Trophoblast cell (in vitro differentiated cells and primary cell): ENCODE measurements around the gene ZNF460.

Experiments used
- DNase-seq, 2 donors: peaks; one replicate each; pipeline ENCODE4 v3.0.0-alpha.2; 2016
- H2AFZ ChIP-seq: 2 replicates; pipeline ENCODE4 v1.6.1; 2013; ENCODE audit warnings: low read length, moderate library complexity, mild to moderate bottlenecking; ENCODE audit not compliant: insufficient read depth, poor library complexity
- H2AK5ac ChIP-seq: 2 replicates; pipeline ENCODE4 v1.6.1; 2013; ENCODE audit warnings: mild to moderate bottlenecking, low read length
- H2BK120ac ChIP-seq: 2 replicates; pipeline ENCODE4 v1.6.1; 2013; ENCODE audit warnings: low read length, mild to moderate bottlenecking, moderate library complexity; ENCODE audit not compliant: insufficient read depth, poor library complexity
- H2BK12ac ChIP-seq: 2 replicates; pipeline ENCODE4 v1.6.1; 2013; ENCODE audit warnings: mild to moderate bottlenecking, low read length, moderate library complexity
- H2BK5ac ChIP-seq: 2 replicates; pipeline ENCODE4 v1.6.1; 2013; ENCODE audit warnings: low read length, low read depth, moderate library complexity, mild to moderate bottlenecking; ENCODE audit not compliant: poor library complexity
- H3K14ac ChIP-seq: 2 replicates; pipeline ENCODE4 v1.6.1; 2013; ENCODE audit warnings: mild to moderate bottlenecking, low read length
- H3K18ac ChIP-seq: 2 replicates; pipeline ENCODE4 v1.6.1; 2013; ENCODE audit warnings: mild to moderate bottlenecking, low read length
- H3K23ac ChIP-seq: 2 replicates; pipeline ENCODE4 v1.6.1; 2013; ENCODE audit warnings: low read length
- H3K27ac ChIP-seq: 2 replicates; pipeline ENCODE4 v1.5.1; 2013; ENCODE audit warnings: low read depth, mild to moderate bottlenecking, inconsistent platforms, low read length, moderate library complexity
- H3K27me3 ChIP-seq: 2 replicates; pipeline ENCODE4 v1.6.1; 2013; ENCODE audit warnings: inconsistent platforms, mild to moderate bottlenecking, low read length, moderate library complexity; ENCODE audit not compliant: insufficient read depth
- H3K36me3 ChIP-seq, 2 experiments: 1 replicate in 1 of 2; 2 replicates in 1 of 2; pipeline ENCODE4 v1.6.1; 2013; ENCODE audit warnings: low read length in 2 of 2, mild to moderate bottlenecking in 2 of 2, moderate library complexity in 1 of 2; ENCODE audit not compliant: insufficient read depth in 2 of 2, control insufficient read depth in 1 of 2
- H3K4ac ChIP-seq: 2 replicates; pipeline ENCODE4 v1.6.1; 2013; ENCODE audit warnings: low read depth, mild to moderate bottlenecking, low read length, moderate library complexity
- H3K4me1 ChIP-seq, 2 experiments: 1 replicate in 1 of 2; 2 replicates in 1 of 2; pipeline ENCODE4 v1.6.1; 2013; ENCODE audit warnings: low read length in 2 of 2, mild to moderate bottlenecking in 2 of 2, moderate library complexity in 1 of 2; ENCODE audit not compliant: insufficient read depth in 2 of 2, control insufficient read depth in 1 of 2
- H3K4me2 ChIP-seq: 2 replicates; pipeline ENCODE4 v1.6.1; 2013; ENCODE audit warnings: inconsistent platforms, mild to moderate bottlenecking, low read length, moderate library complexity
- H3K4me3 ChIP-seq: 2 replicates; pipeline ENCODE4 v1.5.1; 2013; ENCODE audit warnings: mild to moderate bottlenecking, low read depth, low read length, inconsistent platforms
- H3K79me1 ChIP-seq: one replicate; pipeline ENCODE4 v1.6.1; 2013; ENCODE audit warnings: low read length
- H3K79me2 ChIP-seq: 2 replicates; pipeline ENCODE4 v1.6.1; 2013; ENCODE audit warnings: low read length, mild to moderate bottlenecking; ENCODE audit not compliant: control insufficient read depth, insufficient read depth, poor library complexity
- H3K9ac ChIP-seq: 2 replicates; pipeline ENCODE4 v1.6.1; 2013; ENCODE audit warnings: mild to moderate bottlenecking, low read length
- H3K9me3 ChIP-seq: 2 replicates; pipeline ENCODE4 v1.6.1; 2013; ENCODE audit warnings: low read depth, mild to moderate bottlenecking, control low read depth, inconsistent platforms, low read length; ENCODE audit not compliant: insufficient read depth
- H4K12ac ChIP-seq: 2 replicates; pipeline ENCODE4 v1.6.1; 2013; ENCODE audit warnings: low read depth, mild to moderate bottlenecking, low read length, moderate library complexity
- H4K8ac ChIP-seq: 2 replicates; pipeline ENCODE4 v1.6.1; 2013; ENCODE audit warnings: low read depth, mild to moderate bottlenecking, low read length, moderate library complexity
- H4K91ac ChIP-seq: one replicate; pipeline ENCODE4 v1.6.1; 2013; ENCODE audit warnings: low read depth, mild to moderate bottlenecking, low read length, moderate library complexity
- WGBS: extraction: QIAGEN DNeasy Blood & Tissue Kit; methylation state at CpG from one replicate; pipeline ENCODE4 v1.1.7; 2013; ENCODE audit warnings: missing lambda C conversion rate; ENCODE audit not compliant: insufficient read length, insufficient coverage; ENCODE audit errors: extremely low coverage; 5-methylcytosine and 5-hydroxymethylcytosine counted together

The ZNF460 gene

GRCh38 chr19:57269515-57270250, 10.6 kb upstream of the ZNF460 start:
- no peak overlapping the region for H3K4ac ChIP-seq
- no peaks in the 10 kb centered on the region for H3K79me2 ChIP-seq
- H3K4me1 ChIP-seq, result peaks cover 3 to 6% of the 10 kb centered on the region in 2 experiments
- H2AK5ac ChIP-seq, result no peak overlapping the region
- no peak overlapping the region for H3K23ac ChIP-seq
- H3K14ac ChIP-seq, result no peak overlapping the region
- H3K27me3 ChIP-seq, result no peaks in the 10 kb centered on the region
- H3K18ac ChIP-seq, result no peak overlapping the region
- WGBS, result no CpG with 5 or more reads among the region's 4 CpGs
- H2BK120ac ChIP-seq, result no peak overlapping the region
- no peak overlapping the region for H4K8ac ChIP-seq
- H3K79me1 ChIP-seq, result no peaks in the 10 kb centered on the region
- peak overlapping the region; percentile 40 for H4K91ac ChIP-seq
- H2AFZ ChIP-seq, result no peak overlapping the region
- no peaks in the 10 kb centered on the region for H3K36me3 ChIP-seq
- H3K4me2 ChIP-seq, result no peak overlapping the region
- no peak overlapping the region for H4K12ac ChIP-seq
- DNase-seq, result peak in 1 of 2 donors; percentile 14
- no peaks in the 10 kb centered on the region for H3K9me3 ChIP-seq
- peak overlapping the region; percentile 39 for H3K27ac ChIP-seq
- no peak overlapping the region for H2BK5ac ChIP-seq
- peak overlapping the region; percentile 56 for H2BK12ac ChIP-seq
- H3K4me3 ChIP-seq, result no peak overlapping the region
- no peak overlapping the region for H3K9ac ChIP-seq

GRCh38 chr19:57271280-57271679, 9.0 kb upstream of the ZNF460 start:
- Histone ChIP-seq H3K23ac (no peak overlapping the region), H3K4me3 (no peak overlapping the region), H4K8ac (no peak overlapping the region), H2BK5ac (no peak overlapping the region), H4K12ac (no peak overlapping the region), H3K27me3 (no peaks in the 10 kb centered on the region), H2BK12ac (no peak overlapping the region), H3K9me3 (no peaks in the 10 kb centered on the region), H2AK5ac (peak overlapping the region; percentile 69), H3K36me3 (no peaks in the 10 kb centered on the region), H3K18ac (no peak overlapping the region), H3K4me1 (peaks cover 3 to 6% of the 10 kb centered on the region in 2 experiments), H4K91ac (no peak overlapping the region), H3K4me2 (no peak overlapping the region), H2BK120ac (no peak overlapping the region), H3K4ac (no peak overlapping the region), H3K14ac (no peak overlapping the region), H3K27ac (no peak overlapping the region), H3K9ac (no peak overlapping the region), H3K79me1 (peaks cover 2% of the 10 kb centered on the region), H2AFZ (no peak overlapping the region), H3K79me2 (no peaks in the 10 kb centered on the region)
- no peak for DNase-seq
- WGBS, result no CpG with 5 or more reads among the region's 8 CpGs

GRCh38 chr19:57273014-57273413, 7.3 kb upstream of the ZNF460 start:
- Histone ChIP-seq H3K4me2 (no peak overlapping the region), H2BK5ac (no peak overlapping the region), H3K9ac (no peak overlapping the region), H4K91ac (peak overlapping the region; percentile 48), H3K27ac (no peak overlapping the region), H3K79me1 (peaks cover 3% of the 10 kb centered on the region), H4K12ac (no peak overlapping the region), H2AFZ (no peak overlapping the region), H3K14ac (peak overlapping the region; percentile 44), H3K79me2 (no peaks in the 10 kb centered on the region), H3K4me3 (no peak overlapping the region), H3K4ac (no peak overlapping the region), H2BK120ac (no peak overlapping the region), H3K27me3 (no peaks in the 10 kb centered on the region), H2BK12ac (peak overlapping the region; percentile 88), H2AK5ac (no peak overlapping the region), H3K9me3 (no peaks in the 10 kb centered on the region), H3K18ac (no peak overlapping the region), H3K23ac (no peak overlapping the region), H3K4me1 (peaks cover 3% of the 10 kb centered on the region in 2 experiments), H3K36me3 (no peaks in the 10 kb centered on the region), H4K8ac (no peak overlapping the region)
- no peak for DNase-seq
- no CpG with 5 or more reads among the region's 1 CpG for WGBS

- H3K27me3 ChIP-seq, result no peaks in the 10 kb centered on the region
- no peak overlapping the region for H3K4me2 ChIP-seq
- no peak overlapping the region for H3K9ac ChIP-seq
- peaks cover 16% of the 10 kb centered on the region for H3K79me1 ChIP-seq
- H3K18ac ChIP-seq, result no peak overlapping the region
- no peak overlapping the region for H3K4ac ChIP-seq
- H3K4me1 ChIP-seq, result peaks cover 3% of the 10 kb centered on the region in 2 experiments
- no peak overlapping the region for H3K4me3 ChIP-seq
- H3K79me2 ChIP-seq, result peaks cover 11% of the 10 kb centered on the region
- no peak overlapping the region for H2BK12ac ChIP-seq
- no peak overlapping the region for H4K91ac ChIP-seq
- no peak overlapping the region for H3K14ac ChIP-seq
- no peak overlapping the region for H2AK5ac ChIP-seq
- WGBS, result no CpG with 5 or more reads among the region's 1 CpG
- H2AFZ ChIP-seq, result no peak overlapping the region
- H2BK5ac ChIP-seq, result no peak overlapping the region
- no peak overlapping the region for H3K27ac ChIP-seq
- no peak for DNase-seq
- H3K23ac ChIP-seq, result no peak overlapping the region
- H3K36me3 ChIP-seq, result no peaks in the 10 kb centered on the region
- H2BK120ac ChIP-seq, result no peak overlapping the region
- no peak overlapping the region for H4K12ac ChIP-seq
- H4K8ac ChIP-seq, result no peak overlapping the region
- H3K9me3 ChIP-seq, result no peaks in the 10 kb centered on the region
These were observed 3.9 kb upstream of the ZNF460 start for GRCh38 chr19:57276430-57276829.
